Keratinocyte (primary cell): ENCODE measurements around the gene SLITRK6. TPM values are rescaled to one million over a fixed set of nuclear protein-coding genes. Genes with fewer than 3 reads are reported as not detected.

Source experiments
- DNase-seq: peaks from one replicate; pipeline ENCODE4 v3.0.0-alpha.2; 2011; ENCODE audit warnings: low read depth, missing footprints, low spot score
- FAIRE-seq: peaks from 2 replicates; lab custom pipeline; 2011; peaks lifted over from hg19 to GRCh38; lab: Jason Lieb, UNC
- H2AFZ ChIP-seq: 2 replicates; pipeline ENCODE4 v1.6.0; 2012; ENCODE audit warnings: low read length, control low read depth, inconsistent platforms; ENCODE audit not compliant: control insufficient read depth
- H3K27ac ChIP-seq: 2 replicates; pipeline ENCODE4 v1.5.1; 2011; ENCODE audit warnings: low read length; ENCODE audit not compliant: control insufficient read depth, insufficient read depth
- H3K27me3 ChIP-seq: 3 replicates; pipeline ENCODE4 v1.6.0; 2011; ENCODE audit warnings: low read length; ENCODE audit not compliant: control insufficient read depth, insufficient read depth; ENCODE audit errors: extremely low read depth
- H3K36me3 ChIP-seq, 2 experiments: 2 replicates in 1 of 2; 3 replicates in 1 of 2; pipeline ENCODE4 v1.5.1; 2011; ENCODE audit warnings: low read length in 2 of 2, mild to moderate bottlenecking in 1 of 2; ENCODE audit not compliant: control insufficient read depth in 2 of 2, insufficient read depth in 2 of 2; ENCODE audit errors: extremely low read depth in 1 of 2
- H3K4me1 ChIP-seq: 3 replicates; pipeline ENCODE4 v1.5.1; 2011; ENCODE audit warnings: low read length; ENCODE audit not compliant: control insufficient read depth, insufficient read depth; ENCODE audit errors: extremely low read depth
- H3K4me2 ChIP-seq: 3 replicates; pipeline ENCODE4 v1.6.0; 2011; ENCODE audit warnings: low read depth, low read length; ENCODE audit not compliant: control insufficient read depth, insufficient read depth; ENCODE audit errors: extremely low read depth
- H3K4me3 ChIP-seq, 3 experiments: fragments of 200-600 bp in 1 of 3; sonication (generic) in 1 of 3; 2 replicates in 2 of 3; 3 replicates in 1 of 3; pipeline ENCODE4 v1.5.1; 2011 to 2016; ENCODE audit warnings: low read length in 3 of 3, mild to moderate bottlenecking in 3 of 3, control low read depth in 2 of 3, inconsistent platforms in 1 of 3, low read depth in 1 of 3, mixed read lengths in 1 of 3, mixed run types in 1 of 3, moderate library complexity in 1 of 3; ENCODE audit not compliant: control insufficient read depth in 2 of 3, insufficient read depth in 2 of 3; ENCODE audit errors: extremely low read depth in 1 of 3
- H3K79me2 ChIP-seq: 2 replicates; pipeline ENCODE4 v1.6.0; 2012; ENCODE audit warnings: low read length; ENCODE audit not compliant: control insufficient read depth, insufficient read depth
- H3K9ac ChIP-seq: 3 replicates; pipeline ENCODE4 v1.6.0; 2011; ENCODE audit warnings: low read length; ENCODE audit not compliant: control insufficient read depth, insufficient read depth; ENCODE audit errors: extremely low read depth
- H3K9me1 ChIP-seq: 3 replicates; pipeline ENCODE4 v1.6.0; 2011; ENCODE audit warnings: low read length; ENCODE audit not compliant: control insufficient read depth, insufficient read depth; ENCODE audit errors: extremely low read depth
- H3K9me3 ChIP-seq: 2 replicates; pipeline ENCODE4 v1.5.1; 2012; ENCODE audit warnings: low read depth, low read length; ENCODE audit not compliant: control insufficient read depth
- H4K20me1 ChIP-seq: 3 replicates; pipeline ENCODE4 v1.6.0; 2011; ENCODE audit warnings: low read length; ENCODE audit not compliant: control insufficient read depth, insufficient read depth; ENCODE audit errors: extremely low read depth
- CTCF ChIP-seq, 3 experiments: IDR thresholded peaks in 1 of 3; conservative IDR thresholded peaks in 1 of 3; optimal IDR thresholded peaks in 1 of 3; 2 replicates in 2 of 3; 3 replicates in 1 of 3; pipeline versions ENCODE3 to v1.5.1; 2011; ENCODE audit warnings: low read length in 3 of 3, mild to moderate bottlenecking in 3 of 3, moderate library complexity in 2 of 3, control low read depth in 1 of 3, inconsistent platforms in 1 of 3; ENCODE audit not compliant: insufficient read depth in 2 of 3; ENCODE audit errors: extremely low read depth in 1 of 3
- EZH2 ChIP-seq: IDR thresholded peaks from one replicate; pipeline ENCODE4 v1.6.1; 2012; ENCODE audit warnings: inconsistent platforms, mild to moderate bottlenecking, low read length, moderate library complexity
- dilution Hi-C: fragments of 300-500 bp; cut with MboI; formaldehyde crosslinking; loops from one replicate; pipeline ENCODE4 v1.7.0; 2020; ENCODE audit warnings: low sequenced_read_pairs; ENCODE audit not compliant: extremely low pct_ligation_motif_present
- polyA plus RNA-seq, 5 experiments: library from polyadenylated mRNA; depleted of rRNA in 3 of 5; stranded (reverse) in 3 of 5; stranded (forward) in 1 of 5; unstranded in 1 of 5; fragments of >200 nt; gene quantifications; 1 replicate in 1 of 5; 2 replicates in 3 of 5; 3 replicates in 1 of 5; pipeline versions ENCODE4 v1.2.1 to v1.2.3, GENCODE V29; 2011 to 2012; ENCODE audit warnings: missing spikeins in 2 of 5, low read depth in 1 of 5, low replicate concordance in 1 of 5

SLITRK6 gene
- polyA plus RNA-seq, 1 donor (not counting 4 experiments of a cell fraction or from before 2014, with no cell fraction given), result 12.3 TPM

- Histone ChIP-seq H3K9me3 (no peaks in the 10 kb centered on the region), H3K9ac (no peak overlapping the region), H3K4me2 (no peak overlapping the region), H3K4me3 (no peak overlapping the region), H4K20me1 (no peaks in the 10 kb centered on the region), H3K27me3 (no peaks in the 10 kb centered on the region), H2AFZ (no peak overlapping the region), H3K9me1 (no peaks in the 10 kb centered on the region), H3K4me1 (no peaks in the 10 kb centered on the region), H3K79me2 (no peaks in the 10 kb centered on the region), H3K27ac (no peak overlapping the region), H3K36me3 (no peaks in the 10 kb centered on the region)
- no peak for DNase-seq
- no peak for FAIRE-seq
- dilution Hi-C loops, result no loop called here
- TF ChIP-seq EZH2, result no peak
- TF ChIP-seq CTCF (optimal IDR thresholded peaks at IDR 0.05 in 1 of 3, IDR thresholded peaks at IDR 0.05 in 1 of 3, conservative IDR thresholded peaks at IDR 0.05 in 1 of 3; ENCODE audit: extremely low read depth in 1 of 3, insufficient read depth in 2 of 3, low read length in 3 of 3), result no peak
Measured at GRCh38 chr13:85771856-85772255, 27.4 kb downstream of the SLITRK6 start.

- Histone ChIP-seq H3K4me2 (no peak overlapping the region), H3K27ac (no peak overlapping the region), H3K4me1 (no peaks in the 10 kb centered on the region), H3K27me3 (no peaks in the 10 kb centered on the region), H3K9me3 (no peaks in the 10 kb centered on the region), H3K9ac (no peak overlapping the region), H3K9me1 (no peaks in the 10 kb centered on the region), H2AFZ (no peak overlapping the region), H3K36me3 (no peaks in the 10 kb centered on the region), H4K20me1 (no peaks in the 10 kb centered on the region), H3K79me2 (no peaks in the 10 kb centered on the region), H3K4me3 (no peak overlapping the region)
- DNase-seq (no peak), FAIRE-seq (no peak)
- dilution Hi-C loops, result no loop called here
- TF ChIP-seq CTCF (optimal IDR thresholded peaks at IDR 0.05 in 1 of 3, IDR thresholded peaks at IDR 0.05 in 1 of 3, conservative IDR thresholded peaks at IDR 0.05 in 1 of 3; ENCODE audit: extremely low read depth in 1 of 3, insufficient read depth in 2 of 3, low read length in 3 of 3), result no peak
- TF ChIP-seq EZH2, result no peak
Measured at GRCh38 chr13:85768946-85769345, 30.3 kb downstream of the SLITRK6 start.
